ENCODE results near the gene DVL2. TPM values are rescaled to one million over a fixed set of nuclear protein-coding genes. Genes with fewer than 3 reads are reported as not detected.

Gene DVL2
- total RNA-seq, 3 donors from 2014 or later: 33.4 to 52.0 (median 36.0) TPM

- intact Hi-C loops (cut with DNase I, micrococcal nuclease): no loop called here
- Histone ChIP-seq H3K36me3 (ENCODE audit: low read depth) (no peaks in the 10 kb centered on the region), H3K4me3 (no peak overlapping the region), H3K4me1 (ENCODE audit: low read depth) (peaks cover 6% of the 10 kb centered on the region), H3K9me3 (no peaks in the 10 kb centered on the region)
- TF ChIP-seq, protein P1, sequence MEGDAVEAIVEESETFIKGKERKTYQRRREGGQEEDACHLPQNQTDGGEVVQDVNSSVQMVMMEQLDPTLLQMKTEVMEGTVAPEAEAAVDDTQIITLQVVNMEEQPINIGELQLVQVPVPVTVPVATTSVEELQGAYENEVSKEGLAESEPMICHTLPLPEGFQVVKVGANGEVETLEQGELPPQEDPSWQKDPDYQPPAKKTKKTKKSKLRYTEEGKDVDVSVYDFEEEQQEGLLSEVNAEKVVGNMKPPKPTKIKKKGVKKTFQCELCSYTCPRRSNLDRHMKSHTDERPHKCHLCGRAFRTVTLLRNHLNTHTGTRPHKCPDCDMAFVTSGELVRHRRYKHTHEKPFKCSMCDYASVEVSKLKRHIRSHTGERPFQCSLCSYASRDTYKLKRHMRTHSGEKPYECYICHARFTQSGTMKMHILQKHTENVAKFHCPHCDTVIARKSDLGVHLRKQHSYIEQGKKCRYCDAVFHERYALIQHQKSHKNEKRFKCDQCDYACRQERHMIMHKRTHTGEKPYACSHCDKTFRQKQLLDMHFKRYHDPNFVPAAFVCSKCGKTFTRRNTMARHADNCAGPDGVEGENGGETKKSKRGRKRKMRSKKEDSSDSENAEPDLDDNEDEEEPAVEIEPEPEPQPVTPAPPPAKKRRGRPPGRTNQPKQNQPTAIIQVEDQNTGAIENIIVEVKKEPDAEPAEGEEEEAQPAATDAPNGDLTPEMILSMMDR (IDR thresholded peaks at IDR 0.05): no peak
- ATAC-seq: no peak
- peak in 2 of 3 donors; percentile 7 to 20 for DNase-seq
Measured at GRCh38 chr17:7208754-7209460, 25.4 kb downstream of the DVL2 start.

GRCh38 chr17:7208027-7208571 lies 26.2 kb downstream of the DVL2 start:
- no peak for ATAC-seq
- H3K9me3 ChIP-seq: no peaks in the 10 kb centered on the region
- intact Hi-C loops (cut with DNase I, micrococcal nuclease): no loop called here
- DNase-seq: peak in 2 of 3 donors; percentile 27 to 57
- TF ChIP-seq, protein P1 (IDR thresholded peaks at IDR 0.05): no peak
- no peak overlapping the region for H3K4me3 ChIP-seq
- H3K4me1 ChIP-seq (ENCODE audit: low read depth): peaks cover 3% of the 10 kb centered on the region
- H3K36me3 ChIP-seq (ENCODE audit: low read depth): no peaks in the 10 kb centered on the region

DNA sequence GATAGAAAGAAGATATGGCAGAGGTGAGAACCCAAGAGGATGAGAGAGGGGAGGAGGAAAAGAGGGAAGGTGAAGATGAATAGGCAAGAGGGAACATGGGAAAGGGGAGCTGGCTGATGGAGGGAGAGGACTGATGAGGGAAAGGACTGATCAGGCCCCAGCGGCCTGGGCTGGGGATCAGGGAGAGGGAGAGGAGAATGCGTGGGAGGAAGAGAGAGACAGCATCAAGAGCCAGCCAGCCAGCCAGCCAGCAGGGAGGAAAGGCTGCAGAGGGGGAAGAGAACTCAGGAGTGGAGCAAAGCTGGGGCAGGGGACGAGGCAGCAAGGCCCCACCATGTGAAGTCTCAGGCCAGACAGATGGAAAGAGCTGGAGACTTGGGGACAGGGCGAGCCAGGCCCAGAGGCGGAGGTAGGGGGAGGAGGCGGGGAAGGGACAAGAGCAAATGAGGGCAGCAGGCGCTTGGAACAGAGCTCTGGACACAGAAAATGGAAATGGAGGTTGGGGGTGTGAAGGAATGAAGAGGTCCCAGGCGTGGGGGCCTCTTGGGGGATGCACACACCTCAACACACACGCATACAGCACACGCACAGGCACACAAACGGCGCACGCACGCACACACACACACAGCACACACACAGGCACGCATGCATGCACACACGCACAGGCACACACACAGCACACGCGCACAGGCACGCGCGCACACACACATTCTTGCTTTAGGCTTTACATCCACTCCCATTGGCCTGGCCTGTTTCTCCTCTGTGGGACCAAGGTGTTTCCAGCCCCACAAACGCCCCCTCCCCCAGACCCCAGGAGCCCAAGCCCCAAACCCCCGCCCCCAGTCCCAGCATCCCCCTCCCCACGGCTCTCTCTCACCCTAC lies 27.0 kb downstream of the DVL2 start:
- H3K9me3 ChIP-seq: no peaks in the 10 kb centered on the region
- ATAC-seq (no peak), DNase-seq (peak in 2 of 3 donors; percentile 21 to 47)
- no peak overlapping the region for H3K4me3 ChIP-seq
- H3K4me1 ChIP-seq (ENCODE audit: low read depth): peaks cover 3% of the 10 kb centered on the region
- TF ChIP-seq, protein P1 (IDR thresholded peaks at IDR 0.05): no peak
- intact Hi-C loops (cut with DNase I, micrococcal nuclease): no loop called here
- H3K36me3 ChIP-seq (ENCODE audit: low read depth): no peaks in the 10 kb centered on the region

DNA sequence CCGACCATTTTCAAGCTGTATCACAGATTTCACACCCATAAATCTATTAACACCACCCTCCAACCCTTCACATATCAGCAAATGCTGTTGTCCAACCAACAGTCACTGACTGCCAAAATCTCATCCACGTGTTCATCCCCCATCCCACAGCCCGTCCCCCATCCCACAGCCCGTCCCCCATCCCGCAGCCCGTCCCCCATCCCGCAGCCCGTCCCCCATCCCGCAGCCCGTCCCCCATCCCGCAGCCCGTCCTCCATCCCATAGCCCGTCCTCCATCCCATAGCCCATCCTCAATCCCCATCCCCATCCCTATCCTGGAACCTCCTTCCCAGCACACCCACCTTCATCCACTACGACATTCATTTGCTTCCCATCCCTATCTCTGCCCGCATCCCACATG lies 28.8 kb downstream of the DVL2 start:
- ATAC-seq (no peak), DNase-seq (peak in 1 of 3 donors; percentile 41)
- Histone ChIP-seq H3K4me1 (ENCODE audit: low read depth) (peaks cover 3% of the 10 kb centered on the region), H3K9me3 (no peaks in the 10 kb centered on the region), H3K36me3 (ENCODE audit: low read depth) (no peaks in the 10 kb centered on the region), H3K4me3 (no peak overlapping the region)
- intact Hi-C loops (cut with DNase I, micrococcal nuclease): no loop called here
- TF ChIP-seq, protein P1 (IDR thresholded peaks at IDR 0.05): no peak

GRCh38 chr17:7204828-7205461 lies 29.4 kb downstream of the DVL2 start:
- no peak overlapping the region for H3K4me3 ChIP-seq
- peak; percentile 90 for ATAC-seq
- no peaks in the 10 kb centered on the region for H3K36me3 ChIP-seq (ENCODE audit: low read depth)
- intact Hi-C loops (cut with DNase I, micrococcal nuclease): no loop called here
- H3K9me3 ChIP-seq: no peaks in the 10 kb centered on the region
- TF ChIP-seq, protein P1 (IDR thresholded peaks at IDR 0.05): no peak
- peaks cover 3% of the 10 kb centered on the region for H3K4me1 ChIP-seq (ENCODE audit: low read depth)
- DNase-seq: peak; percentile 82 to 93 (median 83)
